PC-9 (cell line): ENCODE data around the gene ZBTB11. TPM values are rescaled to one million over a fixed set of nuclear protein-coding genes. Genes with fewer than 3 reads are reported as not detected.

Experiments
- BruUV-seq: library from RNA; stranded (reverse); fragments of 400-500 nt; replicated peaks from 2 replicates; lab custom pipeline; 2021; lab: Mats Ljungman, UMichigan
- CTCF ChIA-PET: fragments of 300-600 bp; sonication (Branson Sonifier 250); formaldehyde crosslinking; loops from one replicate; lab custom pipeline; 2022; ENCODE audit warnings: antibody characterized with exemption; lab: Charles Lee
- POLR2A ChIA-PET: fragments of 300-600 bp; sonication (Branson Sonifier 250); formaldehyde crosslinking; loops from one replicate; lab custom pipeline; 2022; ENCODE audit warnings: antibody characterized with exemption; ENCODE audit not compliant: unreplicated experiment; lab: Charles Lee
- DNase-seq, 2 experiments: peaks; one replicate each; pipeline versions ENCODE4 v3.0.0 to v3.0.0-alpha.2; 2015 to 2022; ENCODE audit warnings: mixed read lengths in 1 of 2
- H2AFZ ChIP-seq: fragments of 200-600 bp; sonication (generic); 2 replicates; pipeline ENCODE4 v1.8.1; 2017; ENCODE audit warnings: antibody characterized with exemption
- H3F3A ChIP-seq: fragments of 200-600 bp; sonication (generic); 2 replicates; pipeline ENCODE4 v1.8.1; 2017; ENCODE audit warnings: antibody characterized with exemption, mild to moderate bottlenecking, low read depth; ENCODE audit not compliant: insufficient read depth
- H3K27ac ChIP-seq: fragments of 200-600 bp; sonication (generic); 2 replicates; pipeline ENCODE4 v1.6.1; 2016; ENCODE audit warnings: mixed run types
- H3K27me3 ChIP-seq: fragments of 200-600 bp; sonication (generic); 2 replicates; pipeline ENCODE4 v1.6.1; 2016; ENCODE audit warnings: low read depth, mixed run types; ENCODE audit not compliant: insufficient read depth
- H3K36me3 ChIP-seq: fragments of 200-600 bp; sonication (generic); 2 replicates; pipeline ENCODE4 v1.6.1; 2016; ENCODE audit warnings: low read depth, mixed run types
- H3K4me1 ChIP-seq: fragments of 200-600 bp; sonication (generic); replicated peaks from 2 replicates; pipeline ENCODE4 v1.6.1; 2016; ENCODE audit warnings: mixed run types; ENCODE audit not compliant: insufficient read depth
- H3K4me2 ChIP-seq: fragments of 200-600 bp; sonication (generic); 2 replicates; pipeline ENCODE4 v1.6.1; 2017; ENCODE audit warnings: mixed run types
- H3K4me3 ChIP-seq: fragments of 200-600 bp; sonication (generic); 2 replicates; pipeline ENCODE4 v1.6.1; 2016; ENCODE audit warnings: mixed run types
- H3K79me2 ChIP-seq: fragments of 200-600 bp; sonication (generic); 2 replicates; pipeline ENCODE4 v1.6.1; 2017; ENCODE audit warnings: low read depth, mixed run types
- H3K9me2 ChIP-seq: fragments of 200-600 bp; sonication (generic); 2 replicates; pipeline ENCODE4 v1.8.1; 2017; ENCODE audit warnings: mild to moderate bottlenecking; ENCODE audit not compliant: insufficient read depth
- H3K9me3 ChIP-seq: fragments of 200-600 bp; sonication (generic); 2 replicates; pipeline ENCODE4 v1.8.1; 2016; ENCODE audit warnings: low read depth; ENCODE audit not compliant: insufficient read depth
- H4K20me1 ChIP-seq: fragments of 200-600 bp; sonication (generic); 2 replicates; pipeline ENCODE4 v1.8.1; 2017; ENCODE audit not compliant: insufficient read depth
- CTCF ChIP-seq: fragments of 200-600 bp; sonication (generic); conservative IDR thresholded peaks from 2 replicates; pipeline ENCODE4 v1.6.1; 2017; ENCODE audit warnings: mixed run types, antibody characterized with exemption, mild to moderate bottlenecking, moderate library complexity
- EZH2 ChIP-seq: fragments of 200-600 bp; sonication (generic); IDR thresholded peaks from 2 replicates; pipeline ENCODE4 v1.8.0; 2017; ENCODE audit warnings: antibody characterized with exemption, low read depth
- intact Hi-C: fragments of 100-400 bp; cut with micrococcal nuclease; formaldehyde crosslinking; loops from one replicate; pipeline ENCODE4 v1.10.0; 2022; ENCODE audit not compliant: unreplicated experiment
- total RNA-seq: library from RNA; stranded (reverse); gene quantifications from 2 replicates; pipeline ENCODE4 v1.2.3, GENCODE V29; 2021

The ZBTB11 gene
- total RNA-seq, 1 experiment from 2014 or later = 22.1 TPM

GRCh38 chr3:101637451-101637850 is 39.5 kb downstream of the ZBTB11 start:
- Histone ChIP-seq H3K4me1 (no peaks in the 10 kb centered on the region), H3K27ac (no peak overlapping the region), H3K4me2 (no peak overlapping the region), H3K4me3 (no peak overlapping the region), H3K9me2 (no peaks in the 10 kb centered on the region), H3K79me2 (no peaks in the 10 kb centered on the region), H3F3A (no peaks in the 10 kb centered on the region), H2AFZ (no peak overlapping the region), H3K9me3 (no peaks in the 10 kb centered on the region), H4K20me1 (no peaks in the 10 kb centered on the region), H3K27me3 (no peaks in the 10 kb centered on the region), H3K36me3 (no peaks in the 10 kb centered on the region)
- BruUV-seq = no TSS peak
- intact Hi-C loops = no loop called here
- DNase-seq = no peak
- CTCF ChIA-PET = no interaction called here
- POLR2A ChIA-PET = no interaction called here
- TF ChIP-seq EZH2 = no peak
- no peak for TF ChIP-seq CTCF

GRCh38 chr3:101635954-101636798 is 40.8 kb downstream of the ZBTB11 start:
- Histone ChIP-seq H3K4me2 (peak overlapping the region; percentile 1; the same call in 1 of the 2 replicates), H3F3A (no peaks in the 10 kb centered on the region), H3K4me3 (no peak overlapping the region), H3K9me2 (no peaks in the 10 kb centered on the region), H2AFZ (no peak overlapping the region), H3K79me2 (no peaks in the 10 kb centered on the region), H3K4me1 (no peaks in the 10 kb centered on the region), H3K9me3 (no peaks in the 10 kb centered on the region), H3K36me3 (no peaks in the 10 kb centered on the region), H3K27ac (no peak overlapping the region), H4K20me1 (no peaks in the 10 kb centered on the region), H3K27me3 (no peaks in the 10 kb centered on the region)
- CTCF ChIA-PET = no interaction called here
- TF ChIP-seq CTCF = peak; percentile 91
- no peak for TF ChIP-seq EZH2
- POLR2A ChIA-PET = no interaction called here
- intact Hi-C loops = no loop called here
- BruUV-seq = no TSS peak
- DNase-seq = peak in 1 of 2 experiments; percentile 68

- Histone ChIP-seq H3K9me3 (no peaks in the 10 kb centered on the region), H3K9me2 (no peaks in the 10 kb centered on the region), H3K4me3 (no peak overlapping the region), H3K36me3 (no peaks in the 10 kb centered on the region), H4K20me1 (no peaks in the 10 kb centered on the region), H3K27me3 (no peaks in the 10 kb centered on the region), H3K27ac (no peak overlapping the region), H3K4me1 (no peaks in the 10 kb centered on the region), H2AFZ (no peak overlapping the region), H3K4me2 (no peak overlapping the region), H3K79me2 (no peaks in the 10 kb centered on the region), H3F3A (no peaks in the 10 kb centered on the region)
- intact Hi-C loops = no loop called here
- no peak for DNase-seq
- BruUV-seq = no TSS peak
- POLR2A ChIA-PET = no interaction called here
- CTCF ChIA-PET = no interaction called here
- TF ChIP-seq CTCF (no peak), EZH2 (no peak)
These were observed 41.6 kb downstream of the ZBTB11 start for GRCh38 chr3:101635345-101635744.
